ENCODE data around the gene GRPEL1. TPM values are rescaled to one million over a fixed set of nuclear protein-coding genes. Genes with fewer than 3 reads are reported as not detected.

GRPEL1 gene
- total and polyA plus RNA-seq, 2 of the 13 experiments (the other 11 are each of a cell fraction or from before 2014, with no cell fraction given), result 32.3 to 141 TPM

DNA sequence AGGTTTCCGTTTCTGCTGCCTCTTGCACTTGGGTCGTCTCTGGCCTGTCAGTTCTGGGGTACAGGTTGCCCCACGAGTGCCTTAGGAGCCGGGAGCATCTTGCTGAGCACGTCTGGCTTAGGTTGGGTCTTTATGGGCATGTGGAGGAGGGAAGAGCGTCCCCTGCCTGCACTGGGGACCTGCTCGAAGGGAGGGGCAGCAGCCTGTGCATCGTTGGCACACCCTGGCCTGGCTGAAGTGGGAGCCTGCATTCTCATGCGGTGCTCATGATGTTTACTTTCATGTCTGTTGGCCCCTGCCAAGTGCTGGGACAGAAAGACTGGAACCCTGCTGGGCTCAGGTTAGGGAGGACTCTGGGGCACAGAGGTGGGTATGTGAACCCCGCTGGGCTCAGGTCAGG is 48.5 kb downstream of the GRPEL1 start:
- Histone ChIP-seq H3K27ac (ENCODE audit: extremely low read length, insufficient read depth, low read length) (no peak overlapping the region), H3K27me3 (ENCODE audit: control insufficient read depth in 1 of 2, insufficient read depth in 2 of 2, low read length in 2 of 2) (no peaks in the 10 kb centered on the region), H3K36me3 (replicated peaks in 1 of 2; ENCODE audit: control insufficient read depth in 1 of 2, insufficient read depth in 2 of 2, low read length in 2 of 2) (peaks cover 24 to 63% of the 10 kb centered on the region in 2 experiments; a peak in 4 of 5 replicates), H3K4me3 (replicated peaks in 1 of 3; ENCODE audit: insufficient read depth in 1 of 3, low read depth in 2 of 3, low read length in 3 of 3) (no peak overlapping the region), H2AFZ (ENCODE audit: low read length) (no peak overlapping the region), H3K9me3 (ENCODE audit: low read length) (no peaks in the 10 kb centered on the region), H3K79me2 (ENCODE audit: insufficient read depth, low read length) (no peaks in the 10 kb centered on the region), H3K9ac (ENCODE audit: insufficient read depth, low read depth, low read length) (no peak overlapping the region), H4K20me1 (ENCODE audit: insufficient read depth, low read length) (no peaks in the 10 kb centered on the region), H3K4me2 (ENCODE audit: low read depth, low read length) (no peak overlapping the region), H3K4me1 (ENCODE audit: insufficient read depth, low read length) (peaks cover 22% of the 10 kb centered on the region)
- in situ Hi-C loops (cut with HindIII; ENCODE audit: extremely low pct_ligation_motif_present, low pct_unique_long_range_greater_than_20kb) (no loop called here), intact Hi-C loops (cut with micrococcal nuclease; ENCODE audit: unreplicated experiment) (no loop called here)
- no TSS peak for BruUV-seq (replicated peaks)
- CTCF ChIA-PET (ENCODE audit: low intra/inter-chr PET ratio, low total read pairs), result no interaction called here
- ATAC-seq (no peak), FAIRE-seq (no peak), DNase-seq (ENCODE audit: low spot score) (no peak)
- POLR2A ChIA-PET, result no interaction called here
- TF ChIP-seq KMT2A (CRISPR knock-in tag; IDR thresholded peaks at IDR 0.05), result no peak
- TF ChIP-seq RFXANK (CRISPR knock-in tag; IDR thresholded peaks at IDR 0.05), result no peak
- TF ChIP-seq RAD21 (CRISPR knock-in tag; IDR thresholded peaks at IDR 0.05), result no peak
- TF ChIP-seq CAMTA2 (CRISPR knock-in tag; IDR thresholded peaks at IDR 0.05; ENCODE audit: borderline replicate concordance), result no peak
- no peak for TF ChIP-seq FOSL1 (CRISPR knock-in tag; IDR thresholded peaks at IDR 0.05; ENCODE audit: borderline replicate concordance)
- WGBS (ENCODE audit: low lambda C conversion rate), result 91% methylated on average over 7 of the region's 10 CpGs

DNA sequence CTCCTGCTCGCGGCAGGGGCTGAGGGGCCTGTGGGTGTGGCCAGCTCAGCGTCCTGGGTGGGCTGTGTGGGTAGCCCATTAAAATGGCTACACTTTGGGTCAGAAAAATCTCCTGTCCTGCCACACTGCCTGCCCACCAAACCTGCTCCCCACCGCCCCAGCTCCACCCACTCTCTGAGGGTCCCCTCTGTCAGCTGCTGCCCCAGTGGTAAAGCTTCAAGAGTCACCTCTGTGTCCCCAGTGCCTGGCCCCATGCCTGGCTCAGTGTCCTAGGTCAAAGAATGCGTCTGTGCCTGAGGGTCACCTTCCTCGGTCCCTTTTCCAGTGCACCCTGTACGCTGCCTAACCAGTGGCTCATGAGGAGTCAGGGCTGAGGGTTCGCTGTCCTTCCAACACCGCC is 49.6 kb downstream of the GRPEL1 start:
- H3K4me2 ChIP-seq (ENCODE audit: low read depth, low read length), result no peak overlapping the region
- H4K20me1 ChIP-seq (ENCODE audit: insufficient read depth, low read length), result no peaks in the 10 kb centered on the region
- ATAC-seq, result no peak; the same call in 2 of the 3 replicates
- H3K36me3 ChIP-seq (replicated peaks in 1 of 2; ENCODE audit: control insufficient read depth in 1 of 2, insufficient read depth in 2 of 2, low read length in 2 of 2), result peaks cover 20 to 64% of the 10 kb centered on the region in 2 experiments; a peak in 4 of 5 replicates
- H2AFZ ChIP-seq (ENCODE audit: low read length), result no peak overlapping the region
- no TSS peak for BruUV-seq (replicated peaks)
- no peaks in the 10 kb centered on the region for H3K27me3 ChIP-seq (ENCODE audit: control insufficient read depth in 1 of 2, insufficient read depth in 2 of 2, low read length in 2 of 2)
- CTCF ChIA-PET (ENCODE audit: low intra/inter-chr PET ratio, low total read pairs), result no interaction called here
- DNase-seq (ENCODE audit: low spot score), result no peak
- H3K4me3 ChIP-seq (replicated peaks in 1 of 3; ENCODE audit: insufficient read depth in 1 of 3, low read depth in 2 of 3, low read length in 3 of 3), result no peak overlapping the region
- H3K9me3 ChIP-seq (ENCODE audit: low read length), result no peaks in the 10 kb centered on the region
- H3K79me2 ChIP-seq (ENCODE audit: insufficient read depth, low read length), result no peaks in the 10 kb centered on the region
- H3K9ac ChIP-seq (ENCODE audit: insufficient read depth, low read depth, low read length), result no peak overlapping the region
- in situ Hi-C loops (cut with HindIII; ENCODE audit: extremely low pct_ligation_motif_present, low pct_unique_long_range_greater_than_20kb), result no loop called here
- intact Hi-C loops (cut with micrococcal nuclease; ENCODE audit: unreplicated experiment), result no loop called here
- H3K27ac ChIP-seq (ENCODE audit: extremely low read length, insufficient read depth, low read length), result no peak overlapping the region
- FAIRE-seq, result no peak
- POLR2A ChIA-PET, result no interaction called here
- 96% methylated on average over 5 of the region's 9 CpGs for WGBS (ENCODE audit: low lambda C conversion rate)
- peaks cover 22% of the 10 kb centered on the region for H3K4me1 ChIP-seq (ENCODE audit: insufficient read depth, low read length)
- TF ChIP-seq, protein P1, sequence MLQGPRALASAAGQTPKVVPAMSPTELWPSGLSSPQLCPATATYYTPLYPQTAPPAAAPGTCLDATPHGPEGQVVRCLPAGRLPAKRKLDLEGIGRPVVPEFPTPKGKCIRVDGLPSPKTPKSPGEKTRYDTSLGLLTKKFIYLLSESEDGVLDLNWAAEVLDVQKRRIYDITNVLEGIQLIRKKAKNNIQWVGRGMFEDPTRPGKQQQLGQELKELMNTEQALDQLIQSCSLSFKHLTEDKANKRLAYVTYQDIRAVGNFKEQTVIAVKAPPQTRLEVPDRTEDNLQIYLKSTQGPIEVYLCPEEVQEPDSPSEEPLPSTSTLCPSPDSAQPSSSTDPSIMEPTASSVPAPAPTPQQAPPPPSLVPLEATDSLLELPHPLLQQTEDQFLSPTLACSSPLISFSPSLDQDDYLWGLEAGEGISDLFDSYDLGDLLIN (CRISPR knock-in tag; IDR thresholded peaks at IDR 0.05; ENCODE audit: borderline replicate concordance), result no peak
- TF ChIP-seq, protein P2, sequence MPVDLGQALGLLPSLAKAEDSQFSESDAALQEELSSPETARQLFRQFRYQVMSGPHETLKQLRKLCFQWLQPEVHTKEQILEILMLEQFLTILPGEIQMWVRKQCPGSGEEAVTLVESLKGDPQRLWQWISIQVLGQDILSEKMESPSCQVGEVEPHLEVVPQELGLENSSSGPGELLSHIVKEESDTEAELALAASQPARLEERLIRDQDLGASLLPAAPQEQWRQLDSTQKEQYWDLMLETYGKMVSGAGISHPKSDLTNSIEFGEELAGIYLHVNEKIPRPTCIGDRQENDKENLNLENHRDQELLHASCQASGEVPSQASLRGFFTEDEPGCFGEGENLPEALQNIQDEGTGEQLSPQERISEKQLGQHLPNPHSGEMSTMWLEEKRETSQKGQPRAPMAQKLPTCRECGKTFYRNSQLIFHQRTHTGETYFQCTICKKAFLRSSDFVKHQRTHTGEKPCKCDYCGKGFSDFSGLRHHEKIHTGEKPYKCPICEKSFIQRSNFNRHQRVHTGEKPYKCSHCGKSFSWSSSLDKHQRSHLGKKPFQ (CRISPR knock-in tag; IDR thresholded peaks at IDR 0.05; ENCODE audit: insufficient replicate concordance), result no peak
- TF ChIP-seq MTF1 (CRISPR knock-in tag; IDR thresholded peaks at IDR 0.05) (no peak), RFX3 (CRISPR knock-in tag; IDR thresholded peaks at IDR 0.05) (no peak), ZNF326 (CRISPR knock-in tag; IDR thresholded peaks at IDR 0.05; ENCODE audit: borderline replicate concordance) (no peak), ZNF317 (CRISPR knock-in tag; IDR thresholded peaks at IDR 0.05) (no peak), ADNP (CRISPR knock-in tag; IDR thresholded peaks at IDR 0.05) (no peak), ZSCAN29 (CRISPR knock-in tag; conservative IDR thresholded peaks at IDR 0.05) (no peak)
- TF ChIP-seq, protein P3, sequence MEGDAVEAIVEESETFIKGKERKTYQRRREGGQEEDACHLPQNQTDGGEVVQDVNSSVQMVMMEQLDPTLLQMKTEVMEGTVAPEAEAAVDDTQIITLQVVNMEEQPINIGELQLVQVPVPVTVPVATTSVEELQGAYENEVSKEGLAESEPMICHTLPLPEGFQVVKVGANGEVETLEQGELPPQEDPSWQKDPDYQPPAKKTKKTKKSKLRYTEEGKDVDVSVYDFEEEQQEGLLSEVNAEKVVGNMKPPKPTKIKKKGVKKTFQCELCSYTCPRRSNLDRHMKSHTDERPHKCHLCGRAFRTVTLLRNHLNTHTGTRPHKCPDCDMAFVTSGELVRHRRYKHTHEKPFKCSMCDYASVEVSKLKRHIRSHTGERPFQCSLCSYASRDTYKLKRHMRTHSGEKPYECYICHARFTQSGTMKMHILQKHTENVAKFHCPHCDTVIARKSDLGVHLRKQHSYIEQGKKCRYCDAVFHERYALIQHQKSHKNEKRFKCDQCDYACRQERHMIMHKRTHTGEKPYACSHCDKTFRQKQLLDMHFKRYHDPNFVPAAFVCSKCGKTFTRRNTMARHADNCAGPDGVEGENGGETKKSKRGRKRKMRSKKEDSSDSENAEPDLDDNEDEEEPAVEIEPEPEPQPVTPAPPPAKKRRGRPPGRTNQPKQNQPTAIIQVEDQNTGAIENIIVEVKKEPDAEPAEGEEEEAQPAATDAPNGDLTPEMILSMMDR (CRISPR knock-in tag; IDR thresholded peaks at IDR 0.05), result no peak

All from HepG2 (cell line).